ENCODE measurements around the gene EEF1G.
"Not testable (repeated sequence)": the region's sequence is repeated elsewhere in the genome, so short reads cannot be mapped to it uniquely, and the experiment has no call there.

The EEF1G gene

GRCh38 chr11:62573592-62574362, at the start of gene EEF1G:
Gene EEF1G (minus strand): TSS chr11:62573891. CDS start chr11:62573842, 49 bp downstream.
- peak; percentile 97 for DNase-seq

DNA sequence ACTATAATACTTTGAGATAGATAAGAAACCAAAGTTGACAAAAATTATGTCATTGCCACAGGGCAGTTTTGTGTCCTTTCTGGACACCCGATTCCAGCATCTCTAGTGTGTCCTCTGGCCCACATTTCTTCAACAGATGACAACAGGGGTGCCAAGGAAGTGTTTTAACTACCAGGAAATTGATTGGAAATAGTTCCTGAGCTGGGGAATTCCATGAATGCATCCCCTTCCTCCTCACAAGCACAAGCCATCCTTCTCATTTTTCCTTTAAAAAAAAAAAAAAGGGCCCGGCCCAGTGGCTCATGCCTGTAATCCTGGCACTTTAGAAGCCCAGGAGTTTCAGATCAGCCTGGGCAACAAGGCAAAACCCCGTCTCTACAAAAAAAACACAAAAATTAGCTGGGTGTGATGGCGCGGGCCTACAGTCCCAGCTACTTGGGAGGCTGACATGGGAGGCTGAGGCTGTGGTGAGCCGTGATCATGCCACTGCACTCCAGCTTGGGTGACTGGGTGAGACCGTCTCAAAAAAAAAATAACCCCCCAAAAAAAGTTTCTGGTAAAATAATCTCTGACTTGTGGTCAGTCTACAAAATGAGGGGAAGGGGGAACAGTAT, 48.9 kb upstream of the EEF1G start:
- no peak for DNase-seq

DNA sequence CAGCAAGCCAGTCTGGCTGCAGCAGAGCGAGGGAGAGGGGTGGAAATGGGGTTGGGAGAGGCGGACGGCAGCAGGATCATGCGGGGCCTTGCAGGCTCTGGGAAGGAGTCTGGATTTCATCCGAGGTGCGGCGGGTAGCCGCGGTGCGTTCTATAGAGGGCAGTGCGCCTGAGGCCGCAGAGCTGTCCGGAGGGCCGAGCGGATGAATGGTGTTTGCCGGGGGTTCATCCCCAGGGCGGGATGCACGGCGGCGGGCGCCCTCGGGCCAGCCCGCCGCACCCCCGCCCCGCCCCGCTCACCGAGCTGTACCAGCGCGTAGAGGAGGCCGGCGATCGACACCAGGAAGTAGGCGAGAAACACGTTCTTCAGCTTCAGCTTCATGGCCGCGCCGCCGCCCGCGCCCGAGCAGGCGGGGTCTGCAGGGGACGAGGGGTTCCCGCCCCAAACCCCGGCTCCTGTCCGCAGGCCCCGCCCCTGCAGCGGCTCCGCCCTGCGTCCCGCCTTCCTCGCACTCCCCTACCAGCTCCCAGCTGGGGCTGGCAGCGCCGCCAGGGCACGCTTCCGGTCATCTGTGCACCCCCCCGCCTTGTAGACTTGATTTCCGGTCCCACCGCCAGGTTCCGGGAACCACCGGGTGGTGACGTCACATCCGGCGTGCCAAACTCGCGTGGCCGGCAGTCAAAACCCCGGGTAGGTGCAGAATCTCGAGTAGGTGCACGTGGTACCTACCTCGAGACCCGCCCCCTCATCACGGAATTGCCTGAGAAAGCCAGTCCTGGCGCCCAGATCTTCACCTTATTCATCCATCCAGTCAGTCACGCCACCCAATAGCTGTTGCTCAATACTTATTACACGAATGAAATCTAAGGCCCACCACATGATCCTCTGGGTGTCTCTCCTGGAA, 48.1 kb upstream of the EEF1G start, which contains the start of gene B3GAT3:
Gene B3GAT3, minus strand, starts transcription at position 420 of the 904 bp plus-strand sequence. Its CDS starts 39 bp downstream, at position 381.
- peak; percentile 77 for DNase-seq

DNA sequence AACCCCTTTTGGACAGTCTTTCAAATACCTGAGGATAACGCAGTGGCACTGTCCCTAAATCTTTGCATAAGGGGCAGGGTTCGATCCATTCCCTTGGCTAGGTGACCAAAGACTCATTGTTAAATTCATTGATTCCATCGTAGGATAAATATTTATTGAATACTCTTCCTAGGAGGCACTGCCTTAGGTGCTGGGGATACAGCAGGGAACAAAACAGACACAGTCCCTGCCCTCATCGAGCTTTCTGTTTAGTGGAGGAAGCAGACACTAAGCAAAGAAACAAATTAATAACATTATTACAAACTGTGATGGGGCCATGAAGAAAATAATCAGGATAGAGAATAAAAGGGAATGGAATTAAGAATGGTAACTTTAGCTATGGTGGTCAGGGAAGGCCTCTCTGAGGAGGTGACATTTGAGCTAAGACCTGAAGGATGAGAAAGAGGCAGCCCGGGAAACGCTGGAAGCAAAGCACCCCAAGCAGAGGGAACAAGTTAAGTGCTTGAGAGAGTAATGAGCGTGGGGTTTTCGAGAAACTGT, 47.4 kb upstream of the EEF1G start:
- no peak for DNase-seq

GRCh38 chr11:62616957-62617356, 43.3 kb upstream of the EEF1G start:
- not testable (repeated sequence) for DNase-seq

DNA sequence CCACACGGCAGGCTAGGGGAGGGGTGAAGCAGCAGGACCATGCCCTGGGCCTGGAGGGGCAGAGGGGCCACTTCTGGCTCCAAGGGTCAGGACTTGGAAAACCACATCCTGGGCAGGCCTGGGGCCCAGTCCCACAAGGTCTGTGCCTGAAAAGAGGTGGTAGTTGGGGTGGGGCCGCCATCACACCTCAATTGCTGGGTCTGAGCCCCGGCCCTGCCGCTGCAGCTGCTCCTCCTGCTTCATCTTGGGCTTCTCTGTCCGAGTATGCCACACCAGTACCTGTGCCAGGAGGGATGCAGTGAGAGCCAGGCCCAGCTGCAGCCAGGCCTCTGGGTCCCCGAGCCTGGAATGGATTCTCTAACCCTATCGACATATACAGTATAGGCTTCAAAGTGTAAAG, 41.8 kb upstream of the EEF1G start:
- no peak for DNase-seq

DNA sequence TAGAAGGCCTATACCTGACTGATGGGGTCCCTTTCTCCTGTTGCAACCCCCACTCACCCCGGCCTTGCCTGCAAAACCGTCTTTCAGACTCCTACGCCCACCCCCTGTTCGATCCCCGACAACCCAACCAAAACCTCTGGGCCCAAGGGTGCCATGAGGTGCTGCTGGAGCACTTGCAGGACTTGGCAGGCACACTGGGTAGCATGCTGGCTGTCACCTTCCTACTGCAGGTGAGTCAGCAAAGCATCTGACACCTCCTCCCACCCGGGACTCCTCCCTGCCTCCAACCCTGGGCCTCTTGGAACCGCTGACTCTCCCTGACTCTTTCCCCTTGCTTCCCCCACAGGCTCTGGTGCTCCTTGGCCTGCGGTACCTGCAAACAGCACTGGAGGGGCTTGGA, 40.6 kb upstream of the EEF1G start:
- DNase-seq, result no peak

GRCh38 chr11:62613291-62613778, 39.6 kb upstream of the EEF1G start:
- no peak for DNase-seq

DNA sequence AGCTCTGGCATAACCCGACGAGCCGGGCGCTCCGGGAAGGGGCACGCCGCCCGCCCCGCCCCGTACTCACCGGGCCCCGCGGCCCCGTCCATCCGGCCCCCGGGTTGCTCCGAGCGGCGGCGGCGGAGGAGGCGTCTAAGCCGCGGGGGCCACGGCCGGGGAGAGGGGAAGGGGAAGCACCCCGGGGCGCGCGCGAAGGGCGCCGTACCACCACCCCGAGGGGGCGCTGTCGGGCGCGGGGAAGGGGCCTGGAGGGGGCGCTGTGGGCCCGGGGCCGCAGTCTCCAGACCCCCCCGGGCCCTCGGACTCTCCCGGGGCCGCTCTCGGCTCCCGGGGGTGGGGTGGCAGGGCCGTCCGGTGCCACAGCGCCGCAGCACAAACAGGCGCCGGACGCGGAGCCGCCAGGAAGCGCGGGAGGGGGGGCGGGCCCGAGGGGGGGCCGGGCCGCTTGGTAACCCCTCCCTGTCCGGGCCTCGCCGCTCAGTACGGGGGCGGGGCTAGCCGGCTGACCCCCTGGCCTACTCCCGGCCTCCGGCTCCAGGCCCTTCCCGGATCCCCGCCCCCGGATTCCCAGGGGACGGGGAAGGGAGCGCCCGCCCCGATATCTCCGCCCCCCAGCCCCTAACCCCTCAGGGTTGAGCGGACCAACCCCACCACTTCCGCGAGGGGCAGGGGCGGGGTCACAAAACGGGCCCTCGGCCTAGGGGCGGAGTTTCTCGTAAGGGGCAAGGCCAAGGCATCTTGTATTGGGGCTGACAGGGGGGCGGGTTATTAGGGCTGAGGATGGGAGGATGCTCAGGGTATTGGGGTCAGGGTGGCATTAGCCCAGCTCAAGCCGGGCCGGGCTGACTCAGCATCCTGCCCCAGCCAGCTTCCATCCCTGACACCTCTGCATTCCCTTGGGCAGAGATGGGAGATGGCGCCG, 38.9 kb upstream of the EEF1G start, which contains the start of the genes EML3 and ROM1:
Gene EML3, minus strand, starts transcription at position 410 of the 925 bp plus-strand sequence. Its CDS starts 318 bp downstream, at position 92.
Gene ROM1, plus strand, starts transcription at position 892 of the 925 bp plus-strand sequence. Its CDS starts 25 bp downstream, at position 917.
- DNase-seq, result peak; percentile 30

DNA sequence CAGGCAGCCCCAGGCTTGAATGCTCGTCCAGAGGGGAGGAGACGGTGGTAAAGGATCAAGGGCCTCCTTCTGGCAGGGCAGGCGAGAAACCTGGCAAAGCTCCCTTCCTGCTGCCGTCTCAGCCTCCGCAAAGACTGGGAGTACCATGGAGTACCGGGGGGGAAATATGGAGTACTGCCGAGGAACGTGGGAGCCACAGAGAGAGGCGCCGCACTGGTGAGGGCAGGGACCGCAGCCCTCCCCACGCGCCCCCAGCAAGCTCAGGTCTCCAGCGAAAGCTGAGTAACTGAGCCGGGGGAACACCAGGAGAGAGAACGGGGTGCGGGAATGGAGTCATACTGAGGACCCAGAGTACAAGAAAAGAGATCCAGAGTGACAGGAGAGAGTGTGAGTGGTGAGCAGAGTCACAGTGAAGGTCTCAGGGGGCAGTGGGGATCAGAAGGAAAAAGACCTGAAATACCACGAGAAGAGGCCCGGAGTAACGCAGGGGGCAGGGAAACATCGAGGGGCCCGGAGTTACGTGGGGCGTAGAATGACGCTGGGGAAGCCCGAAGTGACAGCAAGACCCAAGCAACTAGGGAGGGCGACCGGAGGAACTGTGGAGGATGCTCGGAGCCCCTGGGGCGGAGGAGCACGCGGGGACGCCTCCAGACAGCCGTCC, 38.1 kb upstream of the EEF1G start:
- no peak for DNase-seq

DNA sequence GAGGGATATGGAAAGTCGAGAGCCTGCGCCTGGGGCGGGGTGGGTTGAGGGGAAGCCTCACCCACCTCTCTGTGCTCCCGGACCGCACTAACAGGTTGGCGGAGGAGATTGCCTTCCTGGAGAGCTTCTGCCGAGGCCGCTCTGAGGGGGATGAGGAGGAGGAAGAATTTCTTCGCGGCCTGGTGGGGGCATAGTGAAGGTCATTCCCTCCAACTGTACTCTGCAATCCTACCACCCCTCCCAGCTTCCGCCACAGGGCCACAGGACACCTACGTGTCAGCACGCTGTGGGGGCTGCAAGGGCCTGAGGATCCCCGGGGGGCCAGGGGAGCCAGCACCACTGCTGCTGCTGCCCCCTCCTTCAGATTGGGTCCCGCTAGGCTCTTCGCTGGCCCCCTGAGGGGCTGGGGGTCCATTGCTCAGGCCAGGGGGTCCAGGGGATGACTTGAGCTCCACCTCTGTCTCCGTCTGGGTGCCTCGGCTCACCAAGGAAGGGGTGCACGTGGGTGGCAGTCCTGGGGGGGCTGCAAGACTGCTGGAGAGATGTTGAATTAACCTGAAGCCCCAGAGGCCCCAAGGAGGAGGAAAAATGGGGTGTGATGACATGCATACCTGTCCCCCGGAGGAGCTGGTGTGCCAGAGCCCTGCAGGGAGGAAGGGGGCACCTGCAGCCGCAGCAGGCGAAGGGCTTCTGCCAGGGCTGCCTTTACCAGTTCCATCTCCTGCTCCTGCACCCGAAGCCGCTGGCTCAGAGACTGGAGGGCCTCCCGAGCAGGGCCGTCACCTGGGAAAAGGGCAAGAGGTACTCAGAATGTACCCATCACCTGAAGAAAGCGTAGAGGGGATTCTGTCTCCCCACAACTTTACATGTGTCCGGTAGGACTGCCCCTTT, 37.4 kb upstream of the EEF1G start:
- no peak for DNase-seq

DNA sequence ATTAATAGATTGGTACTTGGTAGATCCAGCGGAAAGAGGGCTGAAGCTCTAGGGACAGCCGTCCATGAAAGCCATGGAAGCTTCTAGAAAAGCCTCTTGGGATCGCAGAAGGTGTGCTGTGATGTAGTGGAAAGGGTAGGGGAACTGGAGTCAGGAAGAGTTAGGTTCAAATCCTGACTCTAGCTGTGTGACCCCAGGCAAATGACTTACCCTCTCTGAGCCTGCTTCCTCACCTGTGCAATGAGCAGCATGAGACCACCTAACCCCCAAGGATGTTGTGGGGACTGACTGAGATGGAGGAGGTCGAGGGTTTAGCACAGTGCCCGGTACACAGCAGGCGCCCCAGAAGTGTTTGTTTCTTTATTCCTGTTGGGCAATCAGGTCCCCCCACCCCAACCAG, 36.7 kb upstream of the EEF1G start:
- DNase-seq, result no peak

DNA sequence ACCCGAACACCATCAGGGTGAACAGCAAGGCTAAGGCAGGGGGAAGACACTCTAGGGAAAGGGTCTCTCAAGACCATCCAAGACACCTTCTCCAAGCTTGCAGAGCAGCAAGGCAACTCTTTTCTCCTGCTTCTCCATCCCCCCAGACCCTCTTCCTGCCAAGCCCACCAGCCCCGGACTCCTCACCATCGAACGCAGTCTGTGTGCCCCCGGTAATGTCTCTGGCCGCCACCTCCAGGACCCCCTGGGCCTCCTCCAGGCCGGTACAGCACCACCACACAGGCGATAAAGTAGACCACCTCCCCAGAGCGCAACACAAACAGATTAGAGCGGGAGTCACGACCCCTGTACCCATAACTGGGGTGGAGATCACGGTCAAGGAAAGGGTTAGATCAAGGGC, 35.1 kb upstream of the EEF1G start:
- DNase-seq, result no peak

DNA sequence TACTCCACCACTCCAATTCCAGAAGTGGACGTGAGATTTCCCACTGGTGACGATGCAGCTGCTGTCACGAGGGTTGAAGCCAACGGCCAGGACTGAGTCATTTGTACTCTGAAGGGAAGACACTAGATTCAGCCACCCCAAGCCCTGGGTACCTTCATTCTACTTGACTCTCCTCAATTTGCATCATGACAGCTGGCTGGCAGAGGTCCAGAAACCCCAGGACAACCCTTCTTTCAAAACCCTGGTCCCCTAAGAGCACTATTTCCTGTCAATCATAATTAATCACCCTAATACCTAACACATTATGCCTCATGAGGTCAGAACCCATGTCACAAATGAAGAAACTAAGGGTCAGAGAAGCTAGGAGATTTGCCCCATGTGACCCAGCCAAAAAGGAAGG, 34.0 kb upstream of the EEF1G start:
- DNase-seq, result no peak

- no peak for DNase-seq
These were observed 32.2 kb upstream of the EEF1G start for GRCh38 chr11:62605902-62606301.

DNA sequence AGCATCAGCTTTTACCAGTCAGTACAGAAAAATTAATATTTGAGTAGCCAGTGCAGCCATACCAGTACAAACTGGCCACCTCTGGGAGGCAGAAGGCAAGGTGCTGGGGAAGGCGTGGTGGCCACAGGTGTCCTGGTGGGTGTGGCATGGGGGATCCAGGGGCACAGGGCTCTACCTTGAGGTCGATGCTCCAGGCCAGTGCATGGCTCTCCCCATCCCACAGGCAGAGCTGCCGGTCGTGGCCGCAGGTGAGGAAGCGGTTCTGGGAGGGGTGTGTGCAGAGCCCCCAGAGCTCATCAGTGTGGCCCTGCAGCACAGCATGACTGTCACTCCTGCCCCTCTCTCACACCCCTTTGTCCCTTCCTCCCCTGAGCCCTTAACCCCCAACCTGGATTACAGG, 31.8 kb upstream of the EEF1G start:
- no peak for DNase-seq

- DNase-seq, result no peak
These were observed 30.9 kb upstream of the EEF1G start for GRCh38 chr11:62604460-62605120.

DNA sequence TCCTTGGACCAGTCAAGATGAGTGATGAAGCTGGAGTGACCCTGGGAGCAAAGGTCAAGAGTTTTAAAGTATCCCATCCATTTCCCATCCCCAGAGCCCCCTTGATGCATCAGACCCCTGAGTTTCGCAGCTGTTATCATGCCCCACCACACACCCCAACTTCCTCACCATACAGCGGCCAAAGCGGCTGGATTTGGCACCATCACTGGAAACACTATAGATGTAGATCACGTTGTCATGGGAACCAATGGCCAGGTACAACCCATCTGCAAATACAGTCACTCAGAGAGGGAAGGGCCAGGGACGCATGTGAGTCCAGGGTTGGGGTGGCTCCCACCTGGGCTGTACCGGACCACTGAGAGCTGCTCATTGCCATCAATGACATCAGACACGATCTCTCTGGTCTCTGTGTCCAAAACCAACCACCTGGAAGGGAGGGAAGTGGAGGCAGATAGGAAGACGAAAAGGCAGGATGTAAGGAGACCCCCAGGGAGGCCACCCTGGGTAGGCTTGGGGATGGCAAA, 30.1 kb upstream of the EEF1G start:
- DNase-seq, result no peak

DNA sequence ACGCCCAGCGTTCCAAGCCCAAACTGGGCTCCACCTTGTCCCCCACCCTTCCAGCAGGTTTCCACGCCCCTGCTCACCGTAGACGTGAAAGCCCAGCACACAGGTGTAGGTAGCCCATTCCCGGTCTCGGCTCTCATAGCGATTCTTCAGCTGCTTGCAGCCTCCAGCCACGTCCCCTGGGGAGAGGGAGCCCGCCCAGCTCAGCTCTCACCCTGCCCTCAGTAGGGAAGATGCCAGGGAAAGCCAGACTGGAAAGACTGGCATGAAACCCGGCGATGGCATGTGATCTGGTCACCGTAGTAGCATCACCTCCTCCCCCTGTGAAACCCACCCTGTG, 29.3 kb upstream of the EEF1G start:
- DNase-seq, result no peak
